GM13976 (cell line): ENCODE results near the gene SOX5.

Source experiments
- DNase-seq: peaks from one replicate; pipeline ENCODE4 v3.0.0; 2012; ENCODE audit warnings: low spot score
- in situ Hi-C: fragments of 300-500 bp; cut with MboI; formaldehyde crosslinking; loops from one replicate; pipeline ENCODE4 v1.12.0; 2022; ENCODE audit warnings: low sequenced_read_pairs, mixed read lengths, inconsistent platforms; ENCODE audit not compliant: unreplicated experiment
- TF ChIP-seq, protein P1 (sequence below): IDR thresholded peaks from 2 replicates; pipeline ENCODE4 v1.5.1; 2012; ENCODE audit warnings: borderline replicate concordance, mild to moderate bottlenecking; ENCODE audit not compliant: insufficient read depth; ENCODE audit errors: extremely low read depth, missing control alignments, control extremely low read depth

Gene SOX5

DNA sequence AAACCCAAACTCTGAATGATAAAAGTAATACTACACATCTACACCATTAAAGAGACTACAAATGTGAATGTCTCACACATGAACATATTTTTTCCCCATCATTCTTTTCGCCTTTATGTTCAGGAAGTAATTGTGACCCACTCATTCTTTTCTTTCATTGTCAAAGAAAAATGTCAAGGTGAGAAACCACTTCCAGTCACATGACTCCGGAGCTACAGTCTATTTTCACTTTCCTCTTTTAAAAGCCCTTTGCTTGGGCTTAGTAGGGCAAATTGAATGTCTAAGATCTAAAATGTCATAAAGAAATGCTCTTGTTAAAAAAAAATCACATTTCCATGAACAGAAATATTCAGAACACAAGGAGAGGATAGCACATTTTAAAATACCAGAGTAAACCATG lies 461.3 kb downstream of the SOX5 start:
- TF ChIP-seq, protein P1, sequence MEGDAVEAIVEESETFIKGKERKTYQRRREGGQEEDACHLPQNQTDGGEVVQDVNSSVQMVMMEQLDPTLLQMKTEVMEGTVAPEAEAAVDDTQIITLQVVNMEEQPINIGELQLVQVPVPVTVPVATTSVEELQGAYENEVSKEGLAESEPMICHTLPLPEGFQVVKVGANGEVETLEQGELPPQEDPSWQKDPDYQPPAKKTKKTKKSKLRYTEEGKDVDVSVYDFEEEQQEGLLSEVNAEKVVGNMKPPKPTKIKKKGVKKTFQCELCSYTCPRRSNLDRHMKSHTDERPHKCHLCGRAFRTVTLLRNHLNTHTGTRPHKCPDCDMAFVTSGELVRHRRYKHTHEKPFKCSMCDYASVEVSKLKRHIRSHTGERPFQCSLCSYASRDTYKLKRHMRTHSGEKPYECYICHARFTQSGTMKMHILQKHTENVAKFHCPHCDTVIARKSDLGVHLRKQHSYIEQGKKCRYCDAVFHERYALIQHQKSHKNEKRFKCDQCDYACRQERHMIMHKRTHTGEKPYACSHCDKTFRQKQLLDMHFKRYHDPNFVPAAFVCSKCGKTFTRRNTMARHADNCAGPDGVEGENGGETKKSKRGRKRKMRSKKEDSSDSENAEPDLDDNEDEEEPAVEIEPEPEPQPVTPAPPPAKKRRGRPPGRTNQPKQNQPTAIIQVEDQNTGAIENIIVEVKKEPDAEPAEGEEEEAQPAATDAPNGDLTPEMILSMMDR = no peak
- in situ Hi-C loops = no loop called here
- no peak for DNase-seq

DNA sequence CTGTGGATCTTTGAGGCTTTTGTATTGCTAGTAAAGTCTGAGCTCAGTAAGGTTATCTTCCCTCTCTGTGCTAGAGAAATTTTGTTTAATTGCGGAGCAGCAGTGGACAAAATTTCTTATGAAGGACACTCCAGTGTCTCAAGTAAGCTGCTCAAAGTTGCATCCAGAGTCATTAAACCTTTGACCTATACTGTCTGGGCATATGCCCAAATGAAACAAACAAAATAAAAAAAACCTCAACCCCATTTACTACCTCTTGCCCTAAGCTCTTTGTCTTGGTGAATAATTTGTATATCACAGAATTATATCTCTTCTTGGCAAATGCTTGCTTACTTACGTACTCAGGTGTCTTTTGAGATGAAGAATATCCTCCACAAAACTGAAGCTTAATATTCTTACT lies 465.2 kb downstream of the SOX5 start:
- in situ Hi-C loops = no loop called here
- TF ChIP-seq, protein P1 = no peak
- DNase-seq = no peak

DNA sequence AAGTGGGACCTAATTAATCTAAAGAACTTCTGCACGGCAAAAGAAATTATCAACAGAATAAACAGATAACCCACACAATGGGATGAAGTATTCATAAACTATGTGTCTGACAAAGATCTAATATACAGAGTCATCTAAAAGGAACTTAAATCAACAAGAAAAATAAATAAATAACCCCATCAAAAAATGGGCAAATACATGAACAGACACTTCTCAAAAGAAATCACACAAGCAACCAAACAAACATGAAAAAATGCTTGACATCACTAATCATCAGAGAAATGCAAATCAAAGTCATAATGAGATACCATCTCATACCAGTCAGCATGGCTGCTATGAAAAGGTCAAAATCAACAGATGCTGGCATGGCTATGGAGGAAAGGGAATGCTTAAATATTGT lies 466.9 kb downstream of the SOX5 start:
- no peak for DNase-seq
- TF ChIP-seq, protein P1 = no peak
- in situ Hi-C loops = no loop called here
